Cardiac muscle cell (in vitro differentiated cells and primary cell): Measurements from ENCODE around the gene SMIM22. TPM values are rescaled to one million over a fixed set of nuclear protein-coding genes. Genes with fewer than 3 reads are reported as not detected.
"Not testable (repeated sequence)": the region's sequence is repeated elsewhere in the genome, so short reads cannot be mapped to it uniquely, and the experiment has no call there.

ENCODE experiments used
- DNase-seq, 2 donors: peaks; one replicate each; pipeline versions ENCODE4 v3.0.0 to v3.0.0-alpha.2; 2010 to 2017; ENCODE audit warnings: low read depth in 1 of 2, low spot score in 1 of 2
- H3K27ac ChIP-seq: fragments of 200-600 bp; sonication (generic); 2 replicates; pipeline ENCODE4 v1.5.1; 2016
- H3K27me3 ChIP-seq: fragments of 200-600 bp; sonication (generic); 2 replicates; pipeline ENCODE4 v1.6.0; 2016; ENCODE audit warnings: control low read depth
- H3K36me3 ChIP-seq: fragments of 200-600 bp; sonication (generic); 2 replicates; pipeline ENCODE4 v1.5.1; 2016; ENCODE audit warnings: control low read depth
- H3K4me1 ChIP-seq: fragments of 200-600 bp; sonication (generic); 2 replicates; pipeline ENCODE4 v1.8.1; 2017; ENCODE audit warnings: low read depth, mild to moderate bottlenecking, mixed run types
- H3K4me3 ChIP-seq: fragments of 200-600 bp; sonication (generic); 2 replicates; pipeline ENCODE4 v1.5.1; 2016; ENCODE audit warnings: mild to moderate bottlenecking
- H3K9me3 ChIP-seq: fragments of 200-600 bp; sonication (generic); 2 replicates; pipeline ENCODE4 v1.5.1; 2017; ENCODE audit warnings: low read depth, mild to moderate bottlenecking, control low read depth
- CTCF ChIP-seq: IDR thresholded peaks from 2 replicates; pipeline ENCODE4 v1.5.1; 2012; ENCODE audit warnings: low read depth, mild to moderate bottlenecking, low read length
- polyA plus RNA-seq: library from polyadenylated mRNA; unstranded; fragments of >200 nt; fragmentation: Nextera tagmentation; extraction: Ambion mirVana; gene quantifications from 2 replicates; pipeline ENCODE4 v1.2.1, GENCODE V29; 2016
- total RNA-seq: library from RNA; depleted of rRNA; stranded (reverse); fragments of >200 nt; gene quantifications from 2 replicates; pipeline ENCODE4 v1.2.3, GENCODE V29; 2016

Gene SMIM22
- total and polyA plus RNA-seq, 2 experiments from 2014 or later = 5.3 TPM; not detected in 1

- no peak for TF ChIP-seq CTCF
- Histone ChIP-seq H3K27me3 (no peaks in the 10 kb centered on the region), H3K36me3 (no peaks in the 10 kb centered on the region), H3K9me3 (no peaks in the 10 kb centered on the region), H3K27ac (no peak overlapping the region), H3K4me3 (no peak overlapping the region), H3K4me1 (no peaks in the 10 kb centered on the region)
- no peak for DNase-seq
Measured at GRCh38 chr16:4780235-4780634, 14.9 kb upstream of the SMIM22 start.

GRCh38 chr16:4783251-4783950 is 11.8 kb upstream of the SMIM22 start:
- no peak overlapping the region for H3K4me3 ChIP-seq
- H3K9me3 ChIP-seq = no peaks in the 10 kb centered on the region
- H3K36me3 ChIP-seq = no peaks in the 10 kb centered on the region
- TF ChIP-seq CTCF = no peak
- DNase-seq = no peak
- H3K27ac ChIP-seq = no peak overlapping the region
- H3K4me1 ChIP-seq = peaks cover 9% of the 10 kb centered on the region
- no peaks in the 10 kb centered on the region for H3K27me3 ChIP-seq

- DNase-seq = no peak
- H3K27ac ChIP-seq = no peak overlapping the region
- H3K36me3 ChIP-seq = no peaks in the 10 kb centered on the region
- H3K9me3 ChIP-seq = no peaks in the 10 kb centered on the region
- no peak overlapping the region for H3K4me3 ChIP-seq
- no peak for TF ChIP-seq CTCF
- peaks cover 14% of the 10 kb centered on the region for H3K4me1 ChIP-seq
- H3K27me3 ChIP-seq = no peaks in the 10 kb centered on the region
Measured at GRCh38 chr16:4783951-4784336, 11.2 kb upstream of the SMIM22 start.

GRCh38 chr16:4784444-4784987 is 10.7 kb upstream of the SMIM22 start:
- H3K27ac ChIP-seq, DNase-seq, H3K4me3 ChIP-seq, H3K27me3 ChIP-seq, H3K36me3 ChIP-seq, H3K9me3 ChIP-seq: not testable (repeated sequence)
- peaks cover 16% of the 10 kb centered on the region for H3K4me1 ChIP-seq

GRCh38 chr16:4785758-4786433 is 9.3 kb upstream of the SMIM22 start:
- Histone ChIP-seq H3K27ac (no peak overlapping the region), H3K36me3 (no peaks in the 10 kb centered on the region), H3K9me3 (no peaks in the 10 kb centered on the region), H3K4me3 (no peak overlapping the region), H3K4me1 (peaks cover 16% of the 10 kb centered on the region), H3K27me3 (no peaks in the 10 kb centered on the region)
- no peak for TF ChIP-seq CTCF
- no peak for DNase-seq

DNA sequence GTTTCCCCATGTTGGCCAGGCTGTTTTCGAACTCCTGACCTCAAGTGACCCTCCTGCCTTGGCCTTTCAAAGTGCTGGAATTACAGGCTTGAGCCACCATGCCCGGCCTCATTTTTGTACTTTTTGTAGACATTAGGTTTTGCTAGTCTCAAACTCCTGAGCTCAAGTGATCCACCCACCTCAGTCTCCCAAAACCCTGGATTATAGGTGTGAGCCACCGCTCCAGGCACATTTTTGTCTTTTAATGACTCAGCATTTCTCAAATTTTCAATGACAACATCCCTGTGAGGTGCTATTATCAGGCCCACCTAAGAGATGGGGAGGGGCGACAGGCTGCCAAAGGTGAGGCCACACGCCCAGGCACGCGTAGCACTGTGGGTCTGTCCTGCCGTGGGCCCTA is 8.1 kb upstream of the SMIM22 start:
- H3K27me3 ChIP-seq = no peaks in the 10 kb centered on the region
- no peak overlapping the region for H3K4me3 ChIP-seq
- peaks cover 16% of the 10 kb centered on the region for H3K4me1 ChIP-seq
- no peaks in the 10 kb centered on the region for H3K9me3 ChIP-seq
- no peak overlapping the region for H3K27ac ChIP-seq
- TF ChIP-seq CTCF = no peak
- DNase-seq = no peak
- no peaks in the 10 kb centered on the region for H3K36me3 ChIP-seq
